CD14-positive monocyte (primary cell): ENCODE data around the gene SYNE3. TPM values are rescaled to one million over a fixed set of nuclear protein-coding genes. Genes with fewer than 3 reads are reported as not detected.

ENCODE experiments used
- DNase-seq, 3 donors: peaks; one replicate each; pipeline ENCODE4 v3.0.0-alpha.2; 2011 to 2022
- H2AFZ ChIP-seq: 2 replicates; pipeline ENCODE4 v1.6.0; 2012; ENCODE audit warnings: mild to moderate bottlenecking, low read depth, low read length, inconsistent platforms; ENCODE audit not compliant: insufficient read depth, poor library complexity, severe bottlenecking
- H3K27ac ChIP-seq, 2 donors: 1 replicate in 1 of 2; 2 replicates in 1 of 2; pipeline ENCODE4 v1.5.1; 2012 to 2013; ENCODE audit warnings: low read length in 2 of 2, control low read depth in 1 of 2, inconsistent platforms in 1 of 2, low read depth in 1 of 2, mild to moderate bottlenecking in 1 of 2
- H3K27me3 ChIP-seq, 2 donors: one replicate each; pipeline versions ENCODE4 v1.6.0 to v1.6.1; 2011 to 2013; ENCODE audit warnings: low read length in 2 of 2; ENCODE audit not compliant: control insufficient read depth in 2 of 2, insufficient read depth in 2 of 2
- H3K36me3 ChIP-seq, 2 donors: replicated peaks in 1 of 2; 1 replicate in 1 of 2; 2 replicates in 1 of 2; pipeline versions ENCODE4 v1.5.1 to v1.6.1; 2012 to 2013; ENCODE audit warnings: low read length in 2 of 2, control low read depth in 1 of 2, inconsistent platforms in 1 of 2, mild to moderate bottlenecking in 1 of 2; ENCODE audit not compliant: insufficient read depth in 2 of 2, control insufficient read depth in 1 of 2
- H3K4me1 ChIP-seq, 2 donors: 1 replicate in 1 of 2; 2 replicates in 1 of 2; pipeline versions ENCODE4 v1.5.1 to v1.6.1; 2012 to 2013; ENCODE audit warnings: low read length in 2 of 2, control low read depth in 1 of 2, inconsistent platforms in 1 of 2, mild to moderate bottlenecking in 1 of 2, moderate library complexity in 1 of 2; ENCODE audit not compliant: insufficient read depth in 2 of 2, control insufficient read depth in 1 of 2
- H3K4me2 ChIP-seq: replicated peaks from 2 replicates; pipeline ENCODE3; 2012; ENCODE audit warnings: low read length, moderate library complexity, mild to moderate bottlenecking; ENCODE audit not compliant: poor library complexity, severe bottlenecking; ENCODE audit errors: extremely low read depth
- H3K4me3 ChIP-seq, 3 experiments: fragments of 200-600 bp in 1 of 3; sonication (generic) in 1 of 3; replicated peaks in 1 of 3; 1 replicate in 2 of 3; 2 replicates in 1 of 3; pipeline ENCODE4 v1.5.1; 2011 to 2013; ENCODE audit warnings: low read length in 3 of 3, mild to moderate bottlenecking in 3 of 3, control low read depth in 2 of 3, low read depth in 2 of 3, inconsistent platforms in 1 of 3, moderate library complexity in 1 of 3
- H3K79me2 ChIP-seq: 2 replicates; pipeline ENCODE4 v1.6.0; 2012; ENCODE audit warnings: mild to moderate bottlenecking, control low read depth, inconsistent platforms, low read length, moderate library complexity; ENCODE audit not compliant: insufficient read depth
- H3K9ac ChIP-seq: 2 replicates; pipeline ENCODE4 v1.6.0; 2017; ENCODE audit warnings: low read length, mild to moderate bottlenecking; ENCODE audit not compliant: insufficient read depth, poor library complexity, severe bottlenecking
- H3K9me3 ChIP-seq, 2 donors: replicated peaks in 1 of 2; 1 replicate in 1 of 2; 2 replicates in 1 of 2; pipeline versions ENCODE4 v1.5.1 to v1.6.1; 2012 to 2013; ENCODE audit warnings: low read length in 2 of 2, control low read depth in 1 of 2; ENCODE audit not compliant: control insufficient read depth in 1 of 2, insufficient read depth in 1 of 2
- H4K20me1 ChIP-seq: 2 replicates; pipeline ENCODE4 v1.6.0; 2012; ENCODE audit warnings: mild to moderate bottlenecking, low read length, control low read depth, moderate library complexity; ENCODE audit not compliant: insufficient read depth
- H3K27ac Mint-ChIP-seq, 7 donors: one replicate each; pipeline ENCODE4 v1.8.0; 2020; ENCODE audit warnings: mild to moderate bottlenecking in 7 of 7, mixed read lengths in 7 of 7, moderate library complexity in 6 of 7, inconsistent platforms in 2 of 7
- H3K27me3 Mint-ChIP-seq, 3 donors: one replicate each; pipeline ENCODE4 v1.8.0; 2021 to 2022; ENCODE audit warnings: low read depth in 3 of 3, mild to moderate bottlenecking in 3 of 3, mixed read lengths in 3 of 3, moderate library complexity in 3 of 3, inconsistent platforms in 1 of 3
- H3K36me3 Mint-ChIP-seq, 2 donors: one replicate each; pipeline ENCODE4 v1.8.0; 2020; ENCODE audit warnings: mixed read lengths in 2 of 2, inconsistent platforms in 1 of 2, mild to moderate bottlenecking in 1 of 2
- H3K4me1 Mint-ChIP-seq: one replicate; pipeline ENCODE4 v1.8.0; 2020; ENCODE audit warnings: mild to moderate bottlenecking, mixed read lengths
- H3K4me3 Mint-ChIP-seq, 2 donors: one replicate each; pipeline ENCODE4 v1.8.0; 2020; ENCODE audit warnings: mild to moderate bottlenecking in 2 of 2, mixed read lengths in 2 of 2, moderate library complexity in 1 of 2
- H3K9me3 Mint-ChIP-seq, 7 donors: one replicate each; pipeline ENCODE4 v1.8.0; 2020 to 2022; ENCODE audit warnings: mixed read lengths in 7 of 7, mild to moderate bottlenecking in 6 of 7, moderate library complexity in 6 of 7, inconsistent platforms in 2 of 7
- WGBS: methylation state at CpG from one replicate; pipeline ENCODE4 v1.1.5; 2013; ENCODE audit warnings: missing lambda C conversion rate; ENCODE audit not compliant: insufficient coverage; 5-methylcytosine and 5-hydroxymethylcytosine counted together
- intact Hi-C, 2 donors: fragments of 100-400 bp; cut with micrococcal nuclease; formaldehyde crosslinking; loops; one replicate each; pipeline versions ENCODE4 v1.15.0 to v1.15.1; 2023
- polyA plus RNA-seq, 3 donors: library from polyadenylated mRNA; depleted of rRNA in 1 of 3; unstranded in 2 of 3; stranded (reverse) in 1 of 3; fragments of 300-500 nt in 2 of 3; fragments of >200 nt in 1 of 3; fragmentation: Illumina TruSeq in 2 of 3; gene quantifications; 1 replicate in 2 of 3; 2 replicates in 1 of 3; pipeline ENCODE4 v1.2.3, GENCODE V29; 2012 to 2021
- TF ChIP-seq, protein P1 (sequence below): fragments of 200-600 bp; IDR thresholded peaks from one replicate; pipeline ENCODE4 v1.8.0; 2022; ENCODE audit warnings: antibody characterized with exemption, mild to moderate bottlenecking

Gene SYNE3
- polyA plus RNA-seq, 3 donors: 2.6 to 26.1 (median 3.5) TPM

DNA sequence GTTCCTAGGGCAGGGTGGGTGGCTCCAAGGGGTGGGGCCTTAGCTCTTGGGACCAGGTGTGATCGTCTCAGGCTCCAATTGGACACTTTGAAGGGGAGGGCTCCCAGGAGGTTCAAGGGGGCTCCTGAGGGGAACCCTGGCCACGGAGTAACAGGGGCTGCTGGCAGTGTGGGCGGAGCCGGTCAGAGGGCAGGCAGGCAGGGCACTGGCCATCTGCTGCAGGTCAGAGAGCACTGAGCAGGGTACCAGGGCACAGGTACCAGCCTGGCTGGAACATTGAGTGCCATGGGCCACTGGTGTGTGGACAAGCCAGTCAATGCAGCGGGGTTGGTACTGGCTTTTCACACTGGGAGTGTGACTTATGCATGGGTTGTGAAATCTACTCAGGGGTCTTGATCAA, 32.2 kb downstream of the SYNE3 start:
- Mint-ChIP-seq H3K27me3 (no peaks in the 10 kb centered on the region), H3K4me3 (no peak overlapping the region), H3K4me1 (peaks cover 46% of the 10 kb centered on the region), H3K27ac (peak overlapping the region in 5 of 7 donors; percentile 13 to 77 (median 34)), H3K36me3 (peaks cover 41 to 75% of the 10 kb centered on the region in 2 donors), H3K9me3 (no peaks in the 10 kb centered on the region)
- Histone ChIP-seq H3K27ac (peak overlapping the region in 1 of 2 donors; percentile 13), H3K9me3 (no peaks in the 10 kb centered on the region), H3K4me1 (peaks cover 8 to 11% of the 10 kb centered on the region in 2 donors), H2AFZ (no peak overlapping the region), H3K27me3 (no peaks in the 10 kb centered on the region), H3K79me2 (peaks cover 100% of the 10 kb centered on the region), H3K4me2 (no peak overlapping the region), H3K36me3 (peaks cover 39 to 64% of the 10 kb centered on the region in 2 donors), H4K20me1 (peaks cover 100% of the 10 kb centered on the region), H3K4me3 (no peak overlapping the region), H3K9ac (no peak overlapping the region)
- DNase-seq: no peak
- intact Hi-C loops: no loop called here
- TF ChIP-seq, protein P1, sequence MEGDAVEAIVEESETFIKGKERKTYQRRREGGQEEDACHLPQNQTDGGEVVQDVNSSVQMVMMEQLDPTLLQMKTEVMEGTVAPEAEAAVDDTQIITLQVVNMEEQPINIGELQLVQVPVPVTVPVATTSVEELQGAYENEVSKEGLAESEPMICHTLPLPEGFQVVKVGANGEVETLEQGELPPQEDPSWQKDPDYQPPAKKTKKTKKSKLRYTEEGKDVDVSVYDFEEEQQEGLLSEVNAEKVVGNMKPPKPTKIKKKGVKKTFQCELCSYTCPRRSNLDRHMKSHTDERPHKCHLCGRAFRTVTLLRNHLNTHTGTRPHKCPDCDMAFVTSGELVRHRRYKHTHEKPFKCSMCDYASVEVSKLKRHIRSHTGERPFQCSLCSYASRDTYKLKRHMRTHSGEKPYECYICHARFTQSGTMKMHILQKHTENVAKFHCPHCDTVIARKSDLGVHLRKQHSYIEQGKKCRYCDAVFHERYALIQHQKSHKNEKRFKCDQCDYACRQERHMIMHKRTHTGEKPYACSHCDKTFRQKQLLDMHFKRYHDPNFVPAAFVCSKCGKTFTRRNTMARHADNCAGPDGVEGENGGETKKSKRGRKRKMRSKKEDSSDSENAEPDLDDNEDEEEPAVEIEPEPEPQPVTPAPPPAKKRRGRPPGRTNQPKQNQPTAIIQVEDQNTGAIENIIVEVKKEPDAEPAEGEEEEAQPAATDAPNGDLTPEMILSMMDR: no peak
- 98% methylated on average over 5 of the region's 5 CpGs for WGBS

DNA sequence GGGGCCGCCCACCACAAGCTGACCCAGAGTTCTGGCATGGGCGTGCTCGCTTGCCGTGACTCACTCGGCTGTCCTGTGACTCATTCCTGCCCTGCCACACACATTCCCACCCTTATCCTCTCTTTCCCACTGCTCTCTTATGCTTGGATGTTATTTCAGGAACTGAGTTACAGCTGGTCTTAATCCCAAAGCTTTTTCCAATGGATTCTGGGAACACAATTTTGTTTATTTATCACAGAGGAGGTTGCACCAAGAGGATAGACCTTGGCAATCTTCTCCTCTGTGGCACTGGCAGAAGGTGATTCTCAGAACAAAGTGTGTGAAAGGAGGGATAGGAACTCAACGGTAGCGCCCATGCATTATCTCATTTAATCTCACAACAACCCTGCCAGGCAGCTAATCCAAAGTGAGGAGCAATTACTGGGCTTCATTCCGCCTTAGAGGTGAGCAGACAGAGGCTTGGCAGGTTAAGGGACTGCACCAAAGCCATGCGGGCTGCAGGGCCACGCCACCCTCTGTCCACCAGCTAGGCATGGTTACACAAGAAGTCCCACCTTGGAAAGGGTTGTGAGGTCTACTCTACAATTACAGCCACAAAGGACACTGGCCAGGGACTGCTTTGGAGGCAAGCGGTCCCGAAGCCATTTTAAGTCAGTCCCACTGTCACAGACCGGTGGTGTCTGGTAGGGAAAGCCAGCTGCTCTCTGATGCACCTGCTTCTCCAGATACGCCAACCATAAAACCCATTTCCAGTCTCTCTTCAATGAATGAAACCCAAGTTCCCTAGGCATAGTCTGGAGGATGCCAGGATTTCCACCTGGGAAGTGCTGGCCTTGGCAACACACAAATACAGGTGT, 32.9 kb downstream of the SYNE3 start:
- Mint-ChIP-seq H3K4me1 (peaks cover 41% of the 10 kb centered on the region), H3K27me3 (no peaks in the 10 kb centered on the region), H3K36me3 (peaks cover 38 to 73% of the 10 kb centered on the region in 2 donors), H3K4me3 (no peak overlapping the region), H3K9me3 (no peaks in the 10 kb centered on the region), H3K27ac (peak overlapping the region; percentile 19 to 77 (median 52))
- peak in 1 of 3 donors; percentile 40 for DNase-seq
- 86% methylated on average over 7 of the region's 14 CpGs for WGBS
- intact Hi-C loops: no loop called here
- H4K20me1 ChIP-seq: peaks cover 100% of the 10 kb centered on the region
- peaks cover 8 to 11% of the 10 kb centered on the region in 2 donors for H3K4me1 ChIP-seq
- TF ChIP-seq, protein P1: no peak
- no peak overlapping the region for H3K4me3 ChIP-seq
- no peak overlapping the region for H2AFZ ChIP-seq
- no peak overlapping the region for H3K9ac ChIP-seq
- no peaks in the 10 kb centered on the region for H3K9me3 ChIP-seq
- H3K27me3 ChIP-seq: no peaks in the 10 kb centered on the region
- peaks cover 39 to 63% of the 10 kb centered on the region in 2 donors for H3K36me3 ChIP-seq
- H3K79me2 ChIP-seq: peaks cover 100% of the 10 kb centered on the region
- no peak overlapping the region for H3K4me2 ChIP-seq
- H3K27ac ChIP-seq: peak overlapping the region in 1 of 2 donors; percentile 48
